ENCODE measurements around the gene IRAK2.

Gene IRAK2

GRCh38 chr3:10149226-10149625 is 15.5 kb upstream of the IRAK2 start:
- no peaks in the 10 kb centered on the region for H3K9me3 ChIP-seq (ENCODE audit: low read length)
- peaks cover 88% of the 10 kb centered on the region for H3K36me3 ChIP-seq (ENCODE audit: insufficient read depth, low read length)
- no peaks in the 10 kb centered on the region for H3K27me3 ChIP-seq (ENCODE audit: insufficient read depth, low read length)
- no peak overlapping the region for H3K9ac ChIP-seq (ENCODE audit: low read length)
- H3K4me3 ChIP-seq (ENCODE audit: low read depth, low read length, poor library complexity, severe bottlenecking), result no peak overlapping the region
- no peak overlapping the region for H3K4me2 ChIP-seq (ENCODE audit: low read length)
- no peaks in the 10 kb centered on the region for H3K9me2 ChIP-seq (ENCODE audit: low read depth, low read length)
- H3K4me1 ChIP-seq (ENCODE audit: insufficient read depth, low read length, severe bottlenecking), result peaks cover 19% of the 10 kb centered on the region
- H3K79me2 ChIP-seq (ENCODE audit: insufficient read depth, low read length), result peaks cover 30% of the 10 kb centered on the region
- peak overlapping the region; percentile 42 for H3K27ac ChIP-seq (ENCODE audit: low read depth, low read length, poor library complexity, severe bottlenecking)
- no peaks in the 10 kb centered on the region for H3F3A ChIP-seq (ENCODE audit: insufficient read depth, low read length)
- no peaks in the 10 kb centered on the region for H4K20me1 ChIP-seq (ENCODE audit: insufficient read depth, low read length)
- TF ChIP-seq EZH2 (IDR thresholded peaks at IDR 0.05; ENCODE audit: borderline replicate concordance, low read length), result no peak
- TF ChIP-seq, protein P1, sequence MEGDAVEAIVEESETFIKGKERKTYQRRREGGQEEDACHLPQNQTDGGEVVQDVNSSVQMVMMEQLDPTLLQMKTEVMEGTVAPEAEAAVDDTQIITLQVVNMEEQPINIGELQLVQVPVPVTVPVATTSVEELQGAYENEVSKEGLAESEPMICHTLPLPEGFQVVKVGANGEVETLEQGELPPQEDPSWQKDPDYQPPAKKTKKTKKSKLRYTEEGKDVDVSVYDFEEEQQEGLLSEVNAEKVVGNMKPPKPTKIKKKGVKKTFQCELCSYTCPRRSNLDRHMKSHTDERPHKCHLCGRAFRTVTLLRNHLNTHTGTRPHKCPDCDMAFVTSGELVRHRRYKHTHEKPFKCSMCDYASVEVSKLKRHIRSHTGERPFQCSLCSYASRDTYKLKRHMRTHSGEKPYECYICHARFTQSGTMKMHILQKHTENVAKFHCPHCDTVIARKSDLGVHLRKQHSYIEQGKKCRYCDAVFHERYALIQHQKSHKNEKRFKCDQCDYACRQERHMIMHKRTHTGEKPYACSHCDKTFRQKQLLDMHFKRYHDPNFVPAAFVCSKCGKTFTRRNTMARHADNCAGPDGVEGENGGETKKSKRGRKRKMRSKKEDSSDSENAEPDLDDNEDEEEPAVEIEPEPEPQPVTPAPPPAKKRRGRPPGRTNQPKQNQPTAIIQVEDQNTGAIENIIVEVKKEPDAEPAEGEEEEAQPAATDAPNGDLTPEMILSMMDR (IDR thresholded peaks at IDR 0.05; ENCODE audit: low read length), result no peak
- H2AFZ ChIP-seq (ENCODE audit: low read length), result no peak overlapping the region

GRCh38 chr3:10150987-10151386 is 13.7 kb upstream of the IRAK2 start:
- peaks cover 5% of the 10 kb centered on the region for H3K4me1 ChIP-seq (ENCODE audit: insufficient read depth, low read length, severe bottlenecking)
- H4K20me1 ChIP-seq (ENCODE audit: insufficient read depth, low read length), result no peaks in the 10 kb centered on the region
- TF ChIP-seq, protein P1 (IDR thresholded peaks at IDR 0.05; ENCODE audit: low read length), result no peak
- TF ChIP-seq EZH2 (IDR thresholded peaks at IDR 0.05; ENCODE audit: borderline replicate concordance, low read length), result no peak
- peaks cover 72% of the 10 kb centered on the region for H3K36me3 ChIP-seq (ENCODE audit: insufficient read depth, low read length)
- no peaks in the 10 kb centered on the region for H3K9me2 ChIP-seq (ENCODE audit: low read depth, low read length)
- no peaks in the 10 kb centered on the region for H3K27me3 ChIP-seq (ENCODE audit: insufficient read depth, low read length)
- H3K27ac ChIP-seq (ENCODE audit: low read depth, low read length, poor library complexity, severe bottlenecking), result no peak overlapping the region
- H3K4me2 ChIP-seq (ENCODE audit: low read length), result no peak overlapping the region
- no peak overlapping the region for H2AFZ ChIP-seq (ENCODE audit: low read length)
- no peaks in the 10 kb centered on the region for H3K9me3 ChIP-seq (ENCODE audit: low read length)
- H3K4me3 ChIP-seq (ENCODE audit: low read depth, low read length, poor library complexity, severe bottlenecking), result no peak overlapping the region
- no peak overlapping the region for H3K9ac ChIP-seq (ENCODE audit: low read length)
- no peaks in the 10 kb centered on the region for H3F3A ChIP-seq (ENCODE audit: insufficient read depth, low read length)
- H3K79me2 ChIP-seq (ENCODE audit: insufficient read depth, low read length), result peaks cover 13% of the 10 kb centered on the region; the same call in 1 of the 2 replicates

GRCh38 chr3:10154335-10155122 is 10.2 kb upstream of the IRAK2 start:
- TF ChIP-seq, protein P1 (IDR thresholded peaks at IDR 0.05; ENCODE audit: low read length), result no peak
- TF ChIP-seq EZH2 (IDR thresholded peaks at IDR 0.05; ENCODE audit: borderline replicate concordance, low read length), result no peak
- no peak overlapping the region for H2AFZ ChIP-seq (ENCODE audit: low read length)

More at GRCh38 chr3:10154335-10155122, 10.2 kb upstream of the IRAK2 start:
- H3K27me3 ChIP-seq (ENCODE audit: insufficient read depth, low read length), result no peaks in the 10 kb centered on the region
- H3K9me3 ChIP-seq (ENCODE audit: low read length), result no peaks in the 10 kb centered on the region
- H3K27ac ChIP-seq (ENCODE audit: low read depth, low read length, poor library complexity, severe bottlenecking), result no peak overlapping the region
- H3K9ac ChIP-seq (ENCODE audit: low read length), result no peak overlapping the region
- H3K9me2 ChIP-seq (ENCODE audit: low read depth, low read length), result no peaks in the 10 kb centered on the region
- no peaks in the 10 kb centered on the region for H3K79me2 ChIP-seq (ENCODE audit: insufficient read depth, low read length)
- H3K4me1 ChIP-seq (ENCODE audit: insufficient read depth, low read length, severe bottlenecking), result no peaks in the 10 kb centered on the region
- H3F3A ChIP-seq (ENCODE audit: insufficient read depth, low read length), result no peaks in the 10 kb centered on the region
- no peak overlapping the region for H3K4me2 ChIP-seq (ENCODE audit: low read length)
- no peak overlapping the region for H3K4me3 ChIP-seq (ENCODE audit: low read depth, low read length, poor library complexity, severe bottlenecking)
- H4K20me1 ChIP-seq (ENCODE audit: insufficient read depth, low read length), result no peaks in the 10 kb centered on the region
- peaks cover 41% of the 10 kb centered on the region for H3K36me3 ChIP-seq (ENCODE audit: insufficient read depth, low read length)

Data from OCI-LY1 (cell line).